AG04449 (cell line): Measurements from ENCODE around the gene CAMK2G.

Experiments used
- CTCF ChIA-PET: fragments of 350-600 bp; formaldehyde crosslinking; extraction: SDS; loops from one replicate; lab custom pipeline; 2021; ENCODE audit warnings: antibody characterized with exemption; lab: Yijun Ruan, JAX
- POLR2A ChIA-PET: fragments of 400-600, 350-600 bp; formaldehyde crosslinking; extraction: SDS; loops from one replicate; lab custom pipeline; 2020; ENCODE audit warnings: antibody characterized with exemption, inconsistent platforms; lab: Yijun Ruan, JAX
- DNase-seq: peaks from one replicate; pipeline ENCODE4 v3.0.0-alpha.2; 2010; ENCODE audit warnings: low read depth, low spot score
- H3K4me3 ChIP-seq: 2 replicates; pipeline ENCODE4 v1.5.1; 2011; ENCODE audit warnings: low read depth, mild to moderate bottlenecking, control low read depth, low read length
- CTCF ChIP-seq: IDR thresholded peaks from one replicate; pipeline ENCODE4 v1.5.1; 2011; ENCODE audit warnings: mild to moderate bottlenecking, moderate library complexity, low read length, control low read depth, inconsistent platforms; ENCODE audit not compliant: insufficient read depth; ENCODE audit errors: missing control alignments

Gene CAMK2G

GRCh38 chr10:73853196-73853595 lies 21.2 kb downstream of the CAMK2G start:
- no peak for DNase-seq
- H3K4me3 ChIP-seq = no peak overlapping the region
- ChIA-PET POLR2A (no interaction called here), CTCF (interaction anchor here (1.1 to 13.6 kb wide), 4 partner anchors 11 to 380 kb away, joined by 3 to 518 read pairs (median 129); partner anchors contain the start of gene CAMK2G)
- TF ChIP-seq CTCF = no peak

- ChIA-PET CTCF (interaction anchor here (0.9 to 13.6 kb wide), 8 partner anchors 14 to 90 kb away, joined by 3 to 518 read pairs (median 90); partner anchors contain the start of gene CAMK2G), POLR2A (interaction anchor here (0.9 to 2.0 kb wide), 4 partner anchors 23 to 29 kb away, joined by 3 to 8 read pairs (median 5); no protein-coding TSS in a partner anchor)
- no peak for TF ChIP-seq CTCF
- H3K4me3 ChIP-seq = peak overlapping the region; percentile 18; the same call in 1 of the 2 replicates
- peak; percentile 86 for DNase-seq
These were observed 23.4 kb downstream of the CAMK2G start for GRCh38 chr10:73850863-73851461.

- POLR2A ChIA-PET = interaction anchor here (1.2 to 2.0 kb wide), 3 partner anchors 23 to 29 kb away, joined by 4 to 8 read pairs (median 6); no protein-coding TSS in a partner anchor
- CTCF ChIA-PET = interaction anchor here (0.6 to 13.6 kb wide), 21 partner anchors 13 to 384 kb away, joined by 3 to 518 read pairs (median 4); partner anchors contain the start of gene CAMK2G
These were observed 24.1 kb downstream of the CAMK2G start for GRCh38 chr10:73850211-73850610.

GRCh38 chr10:73848821-73849489 lies 25.4 kb downstream of the CAMK2G start:
- TF ChIP-seq CTCF = peak; percentile 96
- ChIA-PET CTCF (interaction anchor here (0.6 to 13.6 kb wide), 27 partner anchors 12 to 386 kb away, joined by 3 to 518 read pairs (median 4); partner anchors contain the start of gene CAMK2G), POLR2A (interaction anchor here (0.6 kb wide), 2 partner anchors 30 to 150 kb away, joined by 3 to 4 read pairs; no protein-coding TSS in a partner anchor)
- no peak overlapping the region for H3K4me3 ChIP-seq
- peak; percentile 16 for DNase-seq

More at GRCh38 chr10:73850211-73850610, 24.1 kb downstream of the CAMK2G start:
- H3K4me3 ChIP-seq = no peak overlapping the region
- TF ChIP-seq CTCF = no peak
- DNase-seq = no peak

GRCh38 chr10:73847031-73847430 lies 27.3 kb downstream of the CAMK2G start:
- CTCF ChIA-PET = interaction anchor here (1.3 to 13.6 kb wide), 7 partner anchors 10 to 94 kb away, joined by 3 to 518 read pairs (median 134); partner anchors contain the start of gene CAMK2G
- POLR2A ChIA-PET = no interaction called here
- no peak for TF ChIP-seq CTCF
- no peak for DNase-seq
- no peak overlapping the region for H3K4me3 ChIP-seq
